SK-N-DZ (cell line): ENCODE results near the gene TNRC18.
"Not testable (repeated sequence)": the region's sequence is repeated elsewhere in the genome, so short reads cannot be mapped to it uniquely, and the experiment has no call there.

Experiments used
- DNase-seq: peaks from one replicate; pipeline ENCODE4 v3.0.0-alpha.2; 2015; ENCODE audit warnings: low spot score

TNRC18 gene

DNA sequence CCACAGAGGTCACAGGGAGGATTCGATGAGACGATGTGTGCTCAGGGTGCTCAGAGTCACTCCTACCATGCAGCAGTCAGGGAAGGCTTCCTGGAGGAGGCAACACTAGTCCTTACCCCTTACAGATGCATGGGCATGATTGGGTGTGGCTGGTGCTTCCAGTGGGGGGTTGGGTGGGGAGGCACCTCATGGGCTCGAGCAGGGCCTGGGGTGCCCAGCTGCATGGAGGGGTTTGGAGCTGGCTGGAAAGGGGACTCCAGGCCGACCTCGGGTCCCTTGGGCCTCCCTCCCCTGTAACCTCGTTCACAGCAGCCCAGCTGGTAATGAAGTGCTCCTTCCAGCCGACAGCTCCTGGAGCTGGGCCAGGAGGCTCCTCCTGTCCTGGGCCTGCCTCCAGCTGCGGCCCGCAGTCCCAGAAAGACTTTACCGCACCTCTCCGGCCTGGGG, 148.6 kb downstream of the TNRC18 start:
- DNase-seq = not testable (repeated sequence)

DNA sequence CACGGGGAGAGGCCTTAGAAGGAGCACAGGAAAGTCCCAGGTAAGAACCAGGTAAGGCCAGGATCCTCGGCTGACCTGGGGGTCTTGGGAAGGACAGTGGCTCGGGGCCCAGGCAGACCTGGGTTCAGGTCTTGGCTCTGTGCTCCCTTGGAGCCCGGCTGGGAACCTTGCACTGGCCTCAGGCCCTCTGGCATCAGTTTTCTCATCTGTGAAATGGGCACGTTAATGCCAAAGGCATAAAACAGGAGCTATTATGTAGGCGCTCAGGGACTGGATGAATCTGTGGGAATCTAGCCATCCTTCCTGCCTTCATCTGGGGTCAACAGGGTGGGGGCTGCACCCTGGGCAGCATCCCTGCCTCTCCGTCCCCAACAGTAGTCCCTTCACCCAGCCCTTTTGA, 149.2 kb downstream of the TNRC18 start:
- DNase-seq = no peak

DNA sequence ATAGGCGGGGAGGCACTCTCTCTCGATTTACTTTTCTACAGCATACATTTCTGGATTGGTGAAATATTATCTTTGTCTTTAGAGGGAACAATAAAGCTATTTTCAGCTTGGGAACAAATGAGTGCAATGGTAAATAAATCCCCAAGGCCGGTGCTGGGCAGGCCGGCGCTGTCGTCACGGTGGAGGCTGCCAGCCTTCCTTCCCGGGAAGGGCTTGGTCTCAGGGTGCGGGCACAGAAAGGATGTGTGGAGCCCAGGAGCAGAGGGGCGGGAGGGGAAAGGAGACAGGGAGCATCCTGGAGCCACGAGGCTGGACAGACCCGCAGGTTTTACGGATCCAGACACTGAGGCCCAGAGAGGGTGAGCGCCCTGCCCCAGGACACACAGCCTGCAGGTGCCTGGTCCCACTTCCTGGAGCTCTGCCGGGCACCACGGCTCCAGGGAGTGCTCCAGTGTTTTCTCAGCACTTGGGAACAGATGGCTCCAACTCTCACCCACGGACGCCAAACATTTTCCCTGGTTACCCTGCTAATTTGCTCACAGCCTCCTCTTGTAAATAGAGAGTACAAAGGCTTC, 149.7 kb downstream of the TNRC18 start:
- DNase-seq = not testable (repeated sequence)

DNA sequence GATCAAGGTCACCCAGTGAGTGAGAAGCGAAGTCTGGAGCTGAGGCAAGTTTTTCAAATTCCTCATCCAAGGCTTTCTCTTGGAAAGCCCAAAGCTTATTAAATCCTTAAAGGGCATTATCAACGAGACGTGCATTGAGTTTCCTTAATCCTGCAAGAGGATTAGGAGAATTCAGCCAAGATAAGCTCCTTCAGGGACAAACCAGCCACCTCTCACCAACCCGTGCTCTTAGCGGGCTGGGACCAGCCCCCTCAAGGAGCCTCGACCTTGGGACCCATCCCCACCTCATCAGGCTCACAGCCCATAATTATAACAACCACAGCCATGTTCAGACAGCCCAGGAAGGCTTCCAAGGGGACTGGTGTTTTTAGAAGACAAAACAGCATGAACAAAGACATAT, 152.8 kb downstream of the TNRC18 start:
- DNase-seq = no peak

DNA sequence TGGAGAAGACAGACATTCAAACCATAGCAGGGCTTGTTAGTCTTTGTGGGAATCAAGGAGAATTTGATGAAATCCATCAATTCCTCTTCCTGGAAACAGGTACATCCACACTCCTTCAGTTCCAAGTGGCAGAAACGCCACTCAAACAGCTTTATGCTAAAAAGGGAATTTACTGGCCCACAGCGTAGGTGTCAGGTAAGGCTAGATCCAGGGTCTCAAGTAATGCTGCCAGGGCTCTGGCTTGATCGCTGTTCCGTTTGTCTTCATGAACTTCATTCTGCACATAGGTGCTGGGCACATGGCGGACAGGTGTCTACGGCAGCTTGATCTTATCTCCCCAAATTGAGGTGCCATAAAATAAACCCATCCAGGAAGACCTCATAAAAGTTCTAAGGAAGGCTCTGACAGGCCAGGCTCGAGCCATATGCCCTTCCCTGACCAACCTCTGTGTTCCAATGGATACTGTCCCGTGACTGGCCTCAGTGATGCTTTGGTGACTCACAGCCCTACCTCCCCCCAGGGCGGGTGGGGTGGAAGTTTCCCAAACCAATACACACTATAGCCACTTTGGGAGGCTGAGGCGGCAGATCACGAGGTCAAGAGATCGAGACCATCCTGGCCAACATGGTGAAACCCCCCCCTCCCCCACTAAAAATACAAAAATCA, 153.5 kb downstream of the TNRC18 start:
- DNase-seq = not testable (repeated sequence)

DNA sequence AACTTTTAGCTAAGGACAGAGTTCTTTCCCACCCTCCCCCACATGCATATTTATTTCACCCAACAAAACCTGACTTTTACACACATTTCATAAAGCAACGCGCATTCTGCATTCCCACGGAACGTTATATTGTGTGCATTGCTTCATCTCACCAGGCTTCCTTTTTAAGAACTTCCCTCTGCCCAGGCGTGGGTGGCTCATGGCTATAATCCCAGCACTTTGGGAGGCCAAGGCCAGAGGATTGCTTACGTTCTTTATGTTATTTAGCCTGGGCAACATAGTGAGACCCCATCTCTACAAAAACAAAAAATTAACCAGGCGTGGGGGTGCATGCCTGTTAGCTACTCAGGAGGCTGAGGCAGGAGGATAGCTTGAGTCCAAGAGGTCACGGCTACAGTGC, 155.8 kb downstream of the TNRC18 start:
- DNase-seq = not testable (repeated sequence)

DNA sequence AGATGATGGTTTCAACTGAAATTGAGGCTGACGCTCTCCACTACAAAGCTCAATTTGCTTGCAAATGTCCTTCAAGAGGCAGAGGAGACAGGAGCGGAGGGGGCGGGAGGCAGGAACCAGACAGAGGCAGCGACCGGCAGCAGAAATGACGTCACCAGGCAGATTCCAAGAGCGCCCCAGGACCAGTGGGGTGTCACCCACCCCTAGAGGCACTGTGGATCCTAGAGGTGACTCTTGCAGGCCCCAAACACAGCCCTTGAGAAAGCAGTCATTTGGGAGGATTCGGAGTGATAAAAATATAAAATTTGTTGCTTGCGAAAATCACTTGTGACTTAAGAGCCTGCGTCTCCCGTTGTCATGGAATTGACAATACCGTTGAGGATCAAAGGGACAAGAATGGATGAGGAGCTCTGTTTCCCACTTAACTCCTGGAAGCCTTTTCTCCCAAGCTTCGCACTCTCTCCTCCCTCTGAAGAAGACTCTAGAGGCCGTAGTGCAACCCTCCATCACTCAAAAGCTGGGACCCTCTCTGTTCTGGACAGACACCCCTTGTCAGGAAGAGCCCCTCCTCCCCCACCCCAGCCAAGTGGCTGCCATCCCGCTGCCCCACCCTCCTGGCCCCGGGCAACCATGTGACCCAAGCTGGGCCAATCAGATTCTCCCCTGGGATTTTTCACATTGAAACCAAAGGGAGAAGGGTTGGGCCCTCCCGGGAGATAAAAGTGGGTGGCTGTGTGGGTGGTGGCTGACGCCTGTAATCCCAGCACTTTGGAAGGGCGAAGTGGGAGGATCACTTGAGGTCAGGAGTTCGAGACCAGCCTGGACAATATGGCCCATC, 157.2 kb downstream of the TNRC18 start:
- peak; percentile 61 for DNase-seq

DNA sequence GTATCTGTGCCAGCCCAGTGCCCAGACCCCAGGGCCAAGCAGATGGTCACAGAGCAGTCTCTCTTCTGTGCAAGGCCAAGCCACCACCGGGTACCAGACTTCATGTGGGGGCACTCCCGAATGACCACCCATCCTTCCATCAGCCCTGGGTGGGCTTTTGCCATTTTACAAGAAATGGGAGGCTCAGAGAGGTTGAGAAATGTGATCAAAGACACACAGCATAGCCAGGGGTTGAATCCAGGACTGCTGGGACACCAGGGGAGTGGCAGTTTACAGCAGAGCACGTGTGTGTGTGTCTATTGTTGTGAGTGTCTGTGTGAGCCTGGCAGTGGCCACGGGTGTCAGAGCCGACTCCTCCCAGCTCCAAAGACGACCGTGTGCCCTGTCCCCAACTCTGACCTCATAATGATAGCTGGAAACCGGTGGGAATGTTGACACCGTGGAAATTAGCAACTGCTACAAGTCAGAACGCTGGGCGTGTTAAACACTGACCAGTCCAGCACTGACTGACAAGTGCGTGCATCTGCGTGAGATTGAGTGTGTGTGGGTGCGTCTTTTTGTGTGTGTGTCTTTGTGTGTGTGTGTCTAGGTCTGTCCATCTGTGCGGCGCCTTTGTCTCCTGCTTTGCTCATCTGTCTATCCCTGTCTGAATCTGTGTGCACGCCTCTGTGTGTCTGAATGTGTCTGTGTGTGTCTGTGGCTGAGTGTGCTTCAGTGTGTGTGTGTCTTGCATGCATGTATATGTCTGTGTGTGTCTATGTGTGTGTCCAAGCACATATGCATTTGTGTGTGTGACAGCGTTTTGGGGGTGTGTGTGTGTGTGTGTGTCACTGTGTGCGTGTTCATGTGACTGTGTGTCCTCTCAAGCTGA, 158.1 kb downstream of the TNRC18 start:
- no peak for DNase-seq

DNA sequence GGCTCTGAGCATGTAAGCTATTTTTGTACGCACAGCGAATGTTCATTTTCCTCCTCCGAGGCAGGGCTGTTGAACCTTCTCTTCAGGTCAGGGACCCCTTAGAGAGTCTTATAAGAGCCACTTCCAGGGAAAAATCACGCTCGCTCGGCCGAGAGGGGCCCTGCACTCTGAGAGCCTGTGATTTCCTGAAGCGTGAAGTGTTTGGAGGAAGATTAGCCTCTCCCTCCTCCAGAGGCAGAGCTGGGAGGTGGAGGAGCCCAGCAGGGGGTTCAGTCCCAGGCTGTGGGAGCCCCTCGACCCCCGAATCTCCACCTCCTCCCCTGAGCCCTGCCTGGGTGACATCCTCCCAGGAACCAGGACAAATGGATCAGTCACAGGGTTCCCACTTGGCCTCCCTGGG, 160.6 kb downstream of the TNRC18 start:
- DNase-seq = not testable (repeated sequence)

DNA sequence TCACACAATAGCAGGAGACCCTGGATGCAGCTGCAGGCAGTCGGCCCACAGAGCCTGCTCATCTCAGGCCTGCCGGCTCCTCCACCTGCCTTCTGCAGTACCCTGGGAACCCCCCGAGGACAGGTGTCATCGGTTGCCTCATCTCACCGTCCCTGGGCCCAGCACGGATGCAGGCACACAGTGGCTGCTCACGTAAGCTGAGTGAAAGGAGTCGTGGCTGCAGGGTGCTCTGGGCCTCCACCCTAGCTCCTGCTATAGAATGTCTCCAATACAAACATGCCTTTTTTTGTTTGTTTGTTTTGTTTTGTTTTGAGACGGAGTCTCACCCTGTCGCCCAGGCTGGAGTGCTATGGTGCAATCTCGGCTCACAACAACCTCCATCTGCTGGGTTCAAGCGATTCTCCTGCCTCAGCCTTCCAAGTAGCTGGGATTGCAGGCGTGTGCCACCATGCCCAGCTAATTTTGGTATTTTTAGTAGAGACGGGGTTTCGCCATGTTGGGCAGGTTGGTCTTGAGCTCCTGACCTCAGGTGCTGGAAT, 163.0 kb downstream of the TNRC18 start:
- not testable (repeated sequence) for DNase-seq
